Anterior cingulate cortex (tissue), 58 donors: ENCODE data around the gene TMEM200B.
"Not testable (repeated sequence)": the region's sequence is repeated elsewhere in the genome, so short reads cannot be mapped to it uniquely, and the experiment has no call there.

Experiments
- DNase-seq, 58 donors: peaks; one replicate each; lab custom pipeline; 2025; lab: John Stamatoyannopoulos, UW

Gene TMEM200B

GRCh38 chr1:29113413-29114117, 10.1 kb downstream of the TMEM200B start:
- no peak for DNase-seq

GRCh38 chr1:29112705-29113412, 10.8 kb downstream of the TMEM200B start:
- DNase-seq: no peak

- not testable (repeated sequence) for DNase-seq
Measured at GRCh38 chr1:29108041-29108440, 15.7 kb downstream of the TMEM200B start.

- no peak for DNase-seq
Measured at GRCh38 chr1:29105822-29106221, 17.9 kb downstream of the TMEM200B start.

- no peak for DNase-seq
Measured at GRCh38 chr1:29100487-29100886, 23.2 kb downstream of the TMEM200B start.

- no peak for DNase-seq
Measured at GRCh38 chr1:29099286-29099685, 24.4 kb downstream of the TMEM200B start.

- DNase-seq: no peak
Measured at GRCh38 chr1:29096231-29096886, 27.3 kb downstream of the TMEM200B start.

- no peak for DNase-seq
Measured at GRCh38 chr1:29094954-29095353, 28.7 kb downstream of the TMEM200B start.

- DNase-seq: no peak
Measured at GRCh38 chr1:29094433-29094832, 29.3 kb downstream of the TMEM200B start.

- DNase-seq: not testable (repeated sequence)
Measured at GRCh38 chr1:29092704-29093103, 31.0 kb downstream of the TMEM200B start.

GRCh38 chr1:29090937-29091618, 32.6 kb downstream of the TMEM200B start:
- DNase-seq: no peak

GRCh38 chr1:29084196-29084521, 39.5 kb downstream of the TMEM200B start:
- DNase-seq: no peak

GRCh38 chr1:29083317-29084195, 40.1 kb downstream of the TMEM200B start:
- DNase-seq: no peak

GRCh38 chr1:29082519-29082918, 41.2 kb downstream of the TMEM200B start:
- no peak for DNase-seq

- DNase-seq: no peak
Measured at GRCh38 chr1:29081201-29081600, 42.5 kb downstream of the TMEM200B start.

GRCh38 chr1:29079916-29080629, 43.6 kb downstream of the TMEM200B start:
- not testable (repeated sequence) for DNase-seq

- DNase-seq: no peak
Measured at GRCh38 chr1:29077155-29077554, 46.5 kb downstream of the TMEM200B start.
